ENCODE results near the gene CREB3L4. TPM values are rescaled to one million over a fixed set of nuclear protein-coding genes. Genes with fewer than 3 reads are reported as not detected.

Gene CREB3L4
- total RNA-seq, 1 donor from 2014 or later: 5.4 TPM

Other genes with a start within 250 kb of the CREB3L4 start
- gene INTS3, start 239.9 kb upstream of the CREB3L4 start, total RNA-seq: 40.3 and 48.9 TPM in 2 replicates
- gene SLC27A3, start 192.5 kb upstream of the CREB3L4 start, total RNA-seq: 13.4 and 15.7 TPM in 2 replicates
- gene GATAD2B, start 44.9 kb upstream of the CREB3L4 start, total RNA-seq: 14.7 and 23.9 TPM in 2 replicates
- 32.7 and 43.7 TPM in 2 replicates for gene DENND4B, start 21.2 kb upstream of the CREB3L4 start, total RNA-seq
- gene CRTC2, start 9.3 kb upstream of the CREB3L4 start, total RNA-seq: 12.4 and 15.3 TPM in 2 replicates
- 84.0 and 109 TPM in 2 replicates for gene SLC39A1, start 4.4 kb upstream of the CREB3L4 start, total RNA-seq
- 156 and 177 TPM in 2 replicates for gene JTB, start 9.8 kb downstream of the CREB3L4 start, total RNA-seq
- gene RAB13, start 18.4 kb downstream of the CREB3L4 start, total RNA-seq: 72.6 and 77.4 TPM in 2 replicates
- gene RPS27, start 22.9 kb downstream of the CREB3L4 start, total RNA-seq: 1,011 and 1,806 TPM in 2 replicates
- not detected in 2 replicates for gene NUP210L, start 187.2 kb downstream of the CREB3L4 start, total RNA-seq
- 712 and 835 TPM in 2 replicates for gene TPM3, start 224.2 kb downstream of the CREB3L4 start, total RNA-seq
- not detected in 2 replicates for gene CFAP141, start 238.4 kb downstream of the CREB3L4 start, total RNA-seq

All from glomerular endothelial cell (primary cell).